Breast epithelium (tissue), 3 donors: Measurements from ENCODE around the gene CNTNAP2.

Experiments
- CTCF ChIP-seq, 3 donors: fragments of 450-650 bp; IDR thresholded peaks; one replicate each; pipeline ENCODE4 v1.5.1; 2016 to 2017; ENCODE audit warnings: antibody characterized with exemption in 3 of 3, mild to moderate bottlenecking in 3 of 3, moderate library complexity in 3 of 3
- POLR2A ChIP-seq: fragments of 450-650 bp; IDR thresholded peaks from one replicate; pipeline ENCODE4 v1.6.1; 2016; ENCODE audit warnings: antibody characterized with exemption, mild to moderate bottlenecking, moderate library complexity
- POLR2AphosphoS5 ChIP-seq, 3 donors: sonication (generic); formaldehyde crosslinking; IDR thresholded peaks; one replicate each; pipeline ENCODE4 v1.6.1; 2017; ENCODE audit warnings: antibody characterized with exemption in 3 of 3

- TF ChIP-seq CTCF (IDR thresholded peaks at IDR 0.05) (no peak), POLR2AphosphoS5 (IDR thresholded peaks at IDR 0.05) (no peak), POLR2A (no peak)
Measured at GRCh38 chr7:146661435-146661834, 544.8 kb downstream of the CNTNAP2 start.
